Neural crest cell (in vitro differentiated cells): ENCODE data around the gene ZNF91. TPM values are rescaled to one million over a fixed set of nuclear protein-coding genes. Genes with fewer than 3 reads are reported as not detected.
"Not testable (repeated sequence)": the region's sequence is repeated elsewhere in the genome, so short reads cannot be mapped to it uniquely, and the experiment has no call there.

Experiments used
- DNase-seq: peaks from one replicate; pipeline ENCODE4 v3.0.0; 2021; ENCODE audit warnings: low read depth, mixed read lengths, low spot score
- H3K27ac Mint-ChIP-seq: one replicate; pipeline ENCODE4 v1.8.0; 2021; ENCODE audit warnings: mild to moderate bottlenecking, mixed read lengths; ENCODE audit not compliant: unreplicated experiment
- H3K27me3 Mint-ChIP-seq: 2 replicates; pipeline ENCODE4 v1.8.0; 2021; ENCODE audit warnings: low read depth, mild to moderate bottlenecking, mixed read lengths
- H3K36me3 Mint-ChIP-seq: 2 replicates; pipeline ENCODE4 v1.8.0; 2021; ENCODE audit warnings: low read depth, mild to moderate bottlenecking, mixed read lengths
- H3K4me1 Mint-ChIP-seq: 2 replicates; pipeline ENCODE4 v1.8.0; 2021; ENCODE audit warnings: mixed read lengths
- H3K4me3 Mint-ChIP-seq: one replicate; pipeline ENCODE4 v1.8.0; 2021; ENCODE audit warnings: mild to moderate bottlenecking, mixed read lengths
- H3K9me3 Mint-ChIP-seq: 2 replicates; pipeline ENCODE4 v1.8.0; 2021; ENCODE audit warnings: mixed read lengths
- CTCF ChIP-seq: fragments of 200-600 bp; sonication (generic); conservative IDR thresholded peaks from 2 replicates; pipeline ENCODE4 v1.5.0; 2021; ENCODE audit warnings: antibody characterized with exemption, mild to moderate bottlenecking
- total RNA-seq: library from RNA; stranded (reverse); gene quantifications from 2 replicates; pipeline ENCODE4 v1.2.1, GENCODE V29; 2021

ZNF91 gene
- total RNA-seq, 1 donor from 2014 or later: 73.7 TPM

GRCh38 chr19:23399443-23399842, 4.2 kb upstream of the ZNF91 start:
- Mint-ChIP-seq H3K27ac (no peak overlapping the region), H3K9me3 (no peaks in the 10 kb centered on the region), H3K36me3 (peaks cover 32% of the 10 kb centered on the region), H3K4me1 (peaks cover 3% of the 10 kb centered on the region), H3K27me3 (peaks cover 2% of the 10 kb centered on the region), H3K4me3 (no peak overlapping the region)
- DNase-seq: no peak
- no peak for TF ChIP-seq CTCF

DNA sequence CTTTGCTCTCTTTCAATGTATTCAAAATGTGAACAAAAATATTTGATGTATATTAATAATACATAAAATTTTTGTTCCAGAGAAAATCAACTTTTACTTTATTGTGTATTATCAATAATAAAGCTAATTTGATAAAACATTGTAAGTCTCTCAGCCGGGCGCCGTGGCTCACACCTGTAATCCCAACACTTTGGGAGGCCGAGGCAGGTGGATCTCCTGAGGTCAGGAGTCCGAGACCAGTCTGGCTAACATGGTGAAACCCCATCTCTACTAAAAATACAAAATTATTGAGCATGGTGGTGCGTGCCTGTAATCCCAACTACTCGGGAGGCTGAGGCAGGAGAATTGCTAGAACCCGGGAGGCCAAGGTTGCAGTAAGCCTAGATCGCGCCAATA, 449 bp upstream of the ZNF91 start:
- H3K9me3 Mint-ChIP-seq, H3K27ac Mint-ChIP-seq, H3K27me3 Mint-ChIP-seq, DNase-seq: not testable (repeated sequence)
- Mint-ChIP-seq H3K4me1 (peaks cover 20% of the 10 kb centered on the region), H3K4me3 (peak overlapping the region; percentile 100), H3K36me3 (peaks cover 45% of the 10 kb centered on the region)

GRCh38 chr19:23394511-23394910, 760 bp downstream of the ZNF91 start:
- H3K27me3 Mint-ChIP-seq: peaks cover 2% of the 10 kb centered on the region
- TF ChIP-seq CTCF: no peak
- peak overlapping the region; percentile 100 for H3K4me3 Mint-ChIP-seq
- peak; percentile 3 for DNase-seq
- H3K27ac Mint-ChIP-seq: peak overlapping the region; percentile 100
- peaks cover 20% of the 10 kb centered on the region for H3K4me1 Mint-ChIP-seq
- H3K36me3 Mint-ChIP-seq: peaks cover 44% of the 10 kb centered on the region
- peaks cover 4% of the 10 kb centered on the region for H3K9me3 Mint-ChIP-seq

DNA sequence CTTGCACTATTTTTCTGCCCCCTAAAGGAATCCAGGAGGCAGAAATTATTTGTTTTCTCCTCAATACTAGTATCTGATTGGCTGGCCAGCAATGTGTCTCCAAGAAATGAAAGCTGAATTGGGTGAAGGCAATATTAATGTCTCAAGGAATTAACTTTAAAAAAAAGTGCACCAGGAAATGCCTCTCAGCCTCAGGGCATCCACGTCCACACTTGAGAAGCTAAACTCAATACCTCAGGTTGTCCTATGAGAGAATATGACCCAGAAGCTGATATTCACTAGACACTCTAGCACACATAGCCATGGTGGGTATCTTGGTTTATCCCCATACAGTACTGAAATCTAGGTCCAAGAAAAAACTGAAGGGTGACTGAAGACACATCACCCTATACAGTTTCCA, 2.1 kb downstream of the ZNF91 start:
- peaks cover 2% of the 10 kb centered on the region for H3K27me3 Mint-ChIP-seq
- peaks cover 52% of the 10 kb centered on the region for H3K36me3 Mint-ChIP-seq
- no peak for TF ChIP-seq CTCF
- peaks cover 7% of the 10 kb centered on the region for H3K9me3 Mint-ChIP-seq
- DNase-seq: no peak
- peak overlapping the region; percentile 100 for H3K4me3 Mint-ChIP-seq
- no peak overlapping the region for H3K27ac Mint-ChIP-seq
- H3K4me1 Mint-ChIP-seq: peaks cover 20% of the 10 kb centered on the region

- peaks cover 64% of the 10 kb centered on the region for H3K36me3 Mint-ChIP-seq
- peaks cover 20% of the 10 kb centered on the region for H3K4me1 Mint-ChIP-seq
- no peak overlapping the region for H3K27ac Mint-ChIP-seq
- H3K4me3 Mint-ChIP-seq: no peak overlapping the region
- DNase-seq: no peak
- no peak for TF ChIP-seq CTCF
- H3K27me3 Mint-ChIP-seq: peaks cover 2% of the 10 kb centered on the region
- H3K9me3 Mint-ChIP-seq: peaks cover 12% of the 10 kb centered on the region
Observed at GRCh38 chr19:23391236-23391635, 4.0 kb downstream of the ZNF91 start.

GRCh38 chr19:23385404-23385803, 9.9 kb downstream of the ZNF91 start:
- no peak for DNase-seq
- H3K36me3 Mint-ChIP-seq: peaks cover 80% of the 10 kb centered on the region
- peaks cover 28% of the 10 kb centered on the region for H3K9me3 Mint-ChIP-seq
- H3K4me3 Mint-ChIP-seq: no peak overlapping the region
- H3K4me1 Mint-ChIP-seq: no peaks in the 10 kb centered on the region
- no peak for TF ChIP-seq CTCF
- no peaks in the 10 kb centered on the region for H3K27me3 Mint-ChIP-seq
- no peak overlapping the region for H3K27ac Mint-ChIP-seq
